Cardiac muscle cell (in vitro differentiated cells and primary cell): Measurements from ENCODE around the gene ATRIP. TPM values are rescaled to one million over a fixed set of nuclear protein-coding genes. Genes with fewer than 3 reads are reported as not detected.
"Not testable (repeated sequence)": the region's sequence is repeated elsewhere in the genome, so short reads cannot be mapped to it uniquely, and the experiment has no call there.

ENCODE experiments used
- DNase-seq, 2 donors: peaks; one replicate each; pipeline versions ENCODE4 v3.0.0 to v3.0.0-alpha.2; 2010 to 2017; ENCODE audit warnings: low read depth in 1 of 2, low spot score in 1 of 2
- H3K27ac ChIP-seq: fragments of 200-600 bp; sonication (generic); 2 replicates; pipeline ENCODE4 v1.5.1; 2016
- H3K27me3 ChIP-seq: fragments of 200-600 bp; sonication (generic); 2 replicates; pipeline ENCODE4 v1.6.0; 2016; ENCODE audit warnings: control low read depth
- H3K36me3 ChIP-seq: fragments of 200-600 bp; sonication (generic); 2 replicates; pipeline ENCODE4 v1.5.1; 2016; ENCODE audit warnings: control low read depth
- H3K4me1 ChIP-seq: fragments of 200-600 bp; sonication (generic); 2 replicates; pipeline ENCODE4 v1.8.1; 2017; ENCODE audit warnings: low read depth, mild to moderate bottlenecking, mixed run types
- H3K4me3 ChIP-seq: fragments of 200-600 bp; sonication (generic); 2 replicates; pipeline ENCODE4 v1.5.1; 2016; ENCODE audit warnings: mild to moderate bottlenecking
- H3K9me3 ChIP-seq: fragments of 200-600 bp; sonication (generic); 2 replicates; pipeline ENCODE4 v1.5.1; 2017; ENCODE audit warnings: low read depth, mild to moderate bottlenecking, control low read depth
- polyA plus RNA-seq: library from polyadenylated mRNA; unstranded; fragments of >200 nt; fragmentation: Nextera tagmentation; extraction: Ambion mirVana; gene quantifications from 2 replicates; pipeline ENCODE4 v1.2.1, GENCODE V29; 2016
- total RNA-seq: library from RNA; depleted of rRNA; stranded (reverse); fragments of >200 nt; gene quantifications from 2 replicates; pipeline ENCODE4 v1.2.3, GENCODE V29; 2016
- TF ChIP-seq, protein P1 (sequence below): IDR thresholded peaks from 2 replicates; pipeline ENCODE4 v1.5.1; 2012; ENCODE audit warnings: low read depth, mild to moderate bottlenecking, low read length

ATRIP gene
- total and polyA plus RNA-seq, 2 experiments from 2014 or later, result 6.4 to 8.7 TPM

DNA sequence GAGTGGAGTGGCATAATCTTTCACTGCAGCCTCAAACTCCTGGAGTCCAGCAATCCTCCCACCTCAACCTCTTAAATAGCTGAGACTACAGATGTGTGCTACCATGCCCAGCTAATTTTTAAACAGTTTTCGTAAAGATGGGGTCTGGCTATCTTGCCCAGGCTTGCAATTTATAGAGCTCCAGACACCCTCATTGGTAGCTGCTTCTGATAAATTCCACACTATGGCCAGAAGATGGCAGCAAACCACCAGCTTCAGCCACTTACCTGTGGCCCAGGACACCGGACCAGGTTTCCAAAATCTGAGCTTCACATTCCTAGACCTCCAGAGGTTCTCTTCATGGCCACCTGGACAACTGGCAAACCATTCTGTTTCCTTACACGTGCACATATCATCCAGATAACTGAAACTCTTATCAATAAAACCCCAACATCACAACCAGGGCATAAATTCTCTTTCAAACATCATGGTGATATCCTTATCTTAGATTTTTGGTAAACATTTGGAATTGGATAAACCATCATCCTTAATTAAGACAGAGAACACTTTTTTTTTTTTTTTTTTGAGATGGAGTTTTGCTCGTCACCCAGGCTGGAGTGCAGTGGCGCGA is 45.6 kb upstream of the ATRIP start:
- TF ChIP-seq, protein P1, sequence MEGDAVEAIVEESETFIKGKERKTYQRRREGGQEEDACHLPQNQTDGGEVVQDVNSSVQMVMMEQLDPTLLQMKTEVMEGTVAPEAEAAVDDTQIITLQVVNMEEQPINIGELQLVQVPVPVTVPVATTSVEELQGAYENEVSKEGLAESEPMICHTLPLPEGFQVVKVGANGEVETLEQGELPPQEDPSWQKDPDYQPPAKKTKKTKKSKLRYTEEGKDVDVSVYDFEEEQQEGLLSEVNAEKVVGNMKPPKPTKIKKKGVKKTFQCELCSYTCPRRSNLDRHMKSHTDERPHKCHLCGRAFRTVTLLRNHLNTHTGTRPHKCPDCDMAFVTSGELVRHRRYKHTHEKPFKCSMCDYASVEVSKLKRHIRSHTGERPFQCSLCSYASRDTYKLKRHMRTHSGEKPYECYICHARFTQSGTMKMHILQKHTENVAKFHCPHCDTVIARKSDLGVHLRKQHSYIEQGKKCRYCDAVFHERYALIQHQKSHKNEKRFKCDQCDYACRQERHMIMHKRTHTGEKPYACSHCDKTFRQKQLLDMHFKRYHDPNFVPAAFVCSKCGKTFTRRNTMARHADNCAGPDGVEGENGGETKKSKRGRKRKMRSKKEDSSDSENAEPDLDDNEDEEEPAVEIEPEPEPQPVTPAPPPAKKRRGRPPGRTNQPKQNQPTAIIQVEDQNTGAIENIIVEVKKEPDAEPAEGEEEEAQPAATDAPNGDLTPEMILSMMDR, result peak; percentile 72
- no peaks in the 10 kb centered on the region for H3K27me3 ChIP-seq
- no peak overlapping the region for H3K4me3 ChIP-seq
- no peak overlapping the region for H3K27ac ChIP-seq
- DNase-seq, result peak; percentile 67 to 68
- no peaks in the 10 kb centered on the region for H3K4me1 ChIP-seq
- no peaks in the 10 kb centered on the region for H3K36me3 ChIP-seq
- no peaks in the 10 kb centered on the region for H3K9me3 ChIP-seq

DNA sequence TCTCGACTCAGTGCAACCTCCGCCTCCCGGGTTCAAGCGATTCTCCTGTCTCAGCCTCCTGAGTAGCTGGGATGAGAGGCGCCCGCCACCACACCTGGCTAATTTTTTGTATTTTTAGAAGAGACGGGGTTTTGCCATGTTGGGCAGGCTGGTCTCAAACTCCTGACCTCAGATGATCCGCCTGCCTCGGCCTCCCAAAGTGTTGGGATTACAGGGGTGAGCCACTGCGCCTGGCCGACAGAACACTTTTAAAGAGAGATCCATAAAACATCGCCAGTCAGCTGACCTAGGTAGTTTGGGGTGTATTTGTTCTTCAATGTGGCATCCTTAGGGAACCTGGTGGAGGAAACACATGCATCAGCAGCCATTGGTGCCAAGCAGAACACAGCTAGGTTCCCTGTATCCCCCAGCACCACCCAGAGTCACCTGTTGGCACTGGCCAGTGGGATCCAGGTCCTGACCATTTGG is 45.1 kb upstream of the ATRIP start:
- H3K27ac ChIP-seq, H3K4me1 ChIP-seq, H3K9me3 ChIP-seq, H3K27me3 ChIP-seq, H3K36me3 ChIP-seq, H3K4me3 ChIP-seq, DNase-seq: not testable (repeated sequence)

DNA sequence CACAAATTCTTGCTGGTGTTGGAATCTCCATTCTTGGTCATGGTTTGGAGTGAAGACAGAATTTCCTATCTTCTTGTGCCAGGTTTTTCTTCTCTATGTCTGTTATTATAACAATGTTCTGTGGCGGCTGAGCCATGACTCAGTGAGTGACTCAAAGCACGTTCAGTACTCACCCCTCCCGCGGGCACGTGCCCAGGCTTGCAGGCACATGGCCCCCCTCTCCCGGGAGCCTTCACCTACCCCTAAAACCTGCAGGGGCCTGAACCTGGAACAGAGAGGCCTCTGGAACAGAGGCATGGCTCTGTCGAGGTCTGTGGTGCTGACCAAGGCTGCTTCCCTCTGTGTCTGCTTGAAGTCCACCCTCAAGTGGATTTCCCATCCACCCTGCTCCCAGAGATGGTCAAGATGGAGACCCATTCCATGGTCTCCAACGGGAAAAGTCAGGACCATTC is 44.2 kb upstream of the ATRIP start:
- TF ChIP-seq, protein P1, result no peak
- H3K4me3 ChIP-seq, result no peak overlapping the region
- DNase-seq, result peak in 1 of 2 donors; percentile 92
- no peaks in the 10 kb centered on the region for H3K4me1 ChIP-seq
- no peaks in the 10 kb centered on the region for H3K9me3 ChIP-seq
- no peaks in the 10 kb centered on the region for H3K36me3 ChIP-seq
- no peaks in the 10 kb centered on the region for H3K27me3 ChIP-seq
- no peak overlapping the region for H3K27ac ChIP-seq

DNA sequence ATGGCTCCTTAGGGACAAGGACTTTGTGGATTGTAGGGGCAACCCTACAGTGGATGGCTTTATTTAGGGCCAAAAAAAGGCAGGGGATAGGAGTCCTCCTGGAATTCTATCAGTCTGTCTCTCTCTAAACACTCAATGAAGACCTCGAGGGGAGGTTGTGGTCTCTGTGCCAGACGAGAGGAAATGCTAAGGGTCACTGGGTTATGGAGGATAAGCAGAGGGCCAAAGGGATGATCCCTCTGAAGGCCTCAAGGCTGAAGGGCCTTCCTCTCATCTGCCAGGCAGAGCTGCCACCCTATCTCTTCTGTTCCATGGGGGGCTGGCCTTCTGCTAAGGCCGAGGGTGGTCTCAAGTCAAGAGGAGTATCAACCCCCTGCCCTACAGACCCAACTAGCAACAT is 43.6 kb upstream of the ATRIP start:
- no peaks in the 10 kb centered on the region for H3K4me1 ChIP-seq
- H3K9me3 ChIP-seq, result no peaks in the 10 kb centered on the region
- H3K27me3 ChIP-seq, result no peaks in the 10 kb centered on the region
- DNase-seq, result no peak
- TF ChIP-seq, protein P1, result no peak
- no peaks in the 10 kb centered on the region for H3K36me3 ChIP-seq
- peak overlapping the region; percentile 25 for H3K27ac ChIP-seq
- H3K4me3 ChIP-seq, result no peak overlapping the region

DNA sequence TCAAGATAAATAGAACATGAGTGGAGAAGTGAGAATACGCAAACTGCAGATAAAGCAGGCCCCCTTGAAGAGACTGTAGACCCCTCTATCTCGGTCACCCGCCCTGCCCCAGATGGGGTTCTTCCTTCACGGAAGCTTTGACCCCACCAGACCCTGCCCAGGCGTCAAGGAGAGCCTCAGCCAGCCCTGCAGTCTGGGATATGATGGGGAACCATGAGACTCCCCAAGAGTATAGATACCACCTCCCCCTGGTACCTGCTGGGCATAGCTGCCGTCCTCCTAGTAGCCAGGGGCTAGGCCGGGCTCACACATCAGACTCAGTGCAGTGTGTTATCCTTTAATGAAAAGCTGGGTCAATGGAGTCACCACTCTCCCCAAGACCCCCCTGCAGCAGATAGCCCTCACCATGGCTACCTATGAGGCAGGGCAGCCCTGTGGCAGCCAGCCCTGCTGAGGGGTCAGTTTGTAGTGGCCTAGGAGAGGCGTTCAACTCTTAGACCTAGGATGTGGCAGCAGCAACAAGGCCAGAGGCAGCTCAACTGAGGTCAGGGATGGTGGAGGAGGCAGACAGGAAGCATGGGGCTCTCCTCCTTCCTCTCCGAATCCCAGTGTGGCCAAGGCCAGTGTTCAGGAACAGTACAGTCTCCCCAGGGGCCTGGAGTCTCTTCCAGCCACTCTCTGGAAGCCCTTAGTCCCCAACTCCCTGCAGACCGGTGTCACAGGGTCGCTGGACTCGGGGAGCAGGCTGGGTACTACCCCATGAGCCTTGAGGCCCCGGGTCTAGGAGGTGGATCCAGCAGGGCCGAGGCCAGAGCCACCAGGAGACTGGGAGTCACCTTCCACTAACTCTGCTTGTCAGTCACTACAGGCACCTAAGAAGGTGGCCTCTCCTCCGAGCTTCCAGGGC is 42.8 kb upstream of the ATRIP start:
- no peaks in the 10 kb centered on the region for H3K4me1 ChIP-seq
- H3K27ac ChIP-seq, result no peak overlapping the region
- no peaks in the 10 kb centered on the region for H3K36me3 ChIP-seq
- no peak overlapping the region for H3K4me3 ChIP-seq
- H3K27me3 ChIP-seq, result no peaks in the 10 kb centered on the region
- no peaks in the 10 kb centered on the region for H3K9me3 ChIP-seq
- no peak for DNase-seq
- TF ChIP-seq, protein P1, result no peak
